AG20443 (cell line): ENCODE data around the gene UCHL5.

Source experiments
- DNase-seq: peaks from one replicate; pipeline ENCODE4 v3.0.0; 2012; ENCODE audit warnings: low spot score, mixed read lengths

UCHL5 gene

DNA sequence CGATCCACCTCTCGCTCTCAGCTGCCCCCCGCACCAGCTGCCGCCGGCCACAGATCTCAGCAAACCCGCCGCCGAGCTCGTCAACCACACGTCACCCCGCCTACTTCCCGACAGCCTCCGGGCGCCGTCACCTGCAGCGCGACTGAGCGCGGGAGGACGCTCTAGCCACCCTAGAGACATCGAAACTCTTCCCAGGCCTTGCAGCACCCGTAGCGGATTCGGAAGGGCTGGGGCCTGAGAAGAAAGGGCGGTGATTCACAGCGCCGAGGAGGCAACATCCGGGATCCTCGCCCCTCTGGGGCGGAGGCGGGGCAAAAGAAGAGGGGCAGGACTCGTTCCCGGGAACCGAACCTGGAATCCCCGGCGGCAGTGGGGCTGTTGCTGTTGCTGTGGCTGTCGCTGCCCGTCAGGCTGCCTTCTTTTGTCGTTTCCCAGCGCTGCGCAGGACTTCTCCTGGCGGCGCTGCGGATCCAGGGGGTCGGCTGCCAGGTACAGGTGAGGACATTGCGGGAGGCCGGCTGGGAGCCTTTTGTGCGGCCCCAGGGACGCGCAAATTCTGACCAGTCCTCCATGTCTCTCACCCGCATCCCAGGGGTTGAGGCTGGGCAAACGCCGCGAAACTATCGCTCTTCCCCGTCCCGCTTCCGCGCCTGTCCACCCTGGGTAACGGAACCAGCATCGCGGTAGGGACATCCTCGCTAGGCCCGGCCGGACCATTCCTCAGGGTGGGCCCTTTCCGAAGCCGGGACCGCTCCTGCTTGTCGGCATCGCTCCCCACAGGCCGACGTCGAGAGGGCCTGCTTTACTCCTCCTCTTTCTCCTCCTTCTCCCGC lies at the start of gene UCHL5, which contains the start of gene RO60:
Gene UCHL5, minus strand, starts transcription at position 79 of the 833 bp plus-strand sequence. CDS start 100 bp downstream, outside the sequence.
Gene RO60, plus strand, starts transcription at position 331 of the 833 bp plus-strand sequence. CDS start 9,443 bp downstream, outside the sequence.
- DNase-seq = peak; percentile 96

- DNase-seq = no peak
These were observed 49.3 kb upstream of the UCHL5 start for GRCh38 chr1:193108471-193108870.

- no peak for DNase-seq
These were observed 46.6 kb upstream of the UCHL5 start for GRCh38 chr1:193105821-193106177.

GRCh38 chr1:193104907-193105820 lies 46.0 kb upstream of the UCHL5 start, which contains the start of gene GLRX2:
Gene GLRX2, minus strand, starts transcription at chr1:193105414. Its CDS starts 32 bp downstream, at chr1:193105382.
- peak; percentile 98 for DNase-seq

DNA sequence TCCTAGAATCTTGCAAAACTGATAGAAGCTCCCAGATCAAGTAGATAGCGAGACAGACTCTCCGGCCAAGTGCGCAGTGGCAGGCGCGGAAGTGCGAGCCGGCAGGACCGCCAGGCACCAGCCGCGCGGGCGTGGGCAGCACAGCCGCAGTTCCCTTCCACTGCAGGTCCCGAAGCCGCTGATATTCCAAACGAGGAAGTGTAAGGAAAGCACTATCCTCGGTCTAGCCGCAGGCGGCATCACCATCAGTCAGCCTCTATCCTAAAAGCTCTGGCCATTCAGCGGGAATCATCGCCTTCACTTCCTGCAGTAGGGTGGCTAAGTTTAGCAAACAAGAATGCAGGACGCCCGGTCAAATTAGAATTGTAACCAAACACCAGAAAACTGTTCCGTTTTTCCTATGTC lies 45.3 kb upstream of the UCHL5 start:
- DNase-seq = peak; percentile 67

DNA sequence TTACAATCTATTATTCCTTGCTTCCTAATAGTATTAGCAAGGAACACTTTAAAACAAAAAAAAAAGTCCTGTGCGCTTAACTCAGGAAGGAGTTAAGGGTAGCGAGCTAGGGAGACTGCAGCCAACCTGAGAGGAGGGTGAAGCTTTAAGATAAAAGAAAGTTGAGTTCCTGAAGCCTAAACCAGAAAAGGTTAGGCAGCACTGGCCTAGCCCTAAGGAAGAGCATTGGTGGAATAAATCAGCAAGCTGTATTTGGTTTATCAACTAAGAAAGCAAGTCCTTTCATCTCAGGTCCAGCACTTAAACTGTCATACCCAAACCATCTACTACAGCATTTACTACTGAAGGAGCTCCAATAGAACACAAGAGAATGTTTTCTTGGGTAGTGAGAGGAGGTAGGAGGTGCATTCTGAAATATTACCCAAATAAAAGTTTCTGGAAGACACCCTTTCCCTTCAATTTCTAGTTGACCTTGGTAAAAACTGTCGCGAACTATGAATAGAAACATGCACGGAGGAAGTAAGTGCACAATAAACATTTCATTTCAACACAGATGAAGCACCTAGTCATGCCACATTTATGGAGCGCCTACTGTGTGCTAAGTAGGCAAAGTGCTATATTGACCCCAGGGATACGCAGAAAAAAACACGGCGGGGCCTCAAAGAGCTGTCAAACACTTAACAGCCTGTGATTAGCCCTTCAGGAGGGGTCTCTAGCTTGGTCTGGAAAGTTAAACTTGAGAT lies 44.8 kb upstream of the UCHL5 start:
- DNase-seq = peak; percentile 7

DNA sequence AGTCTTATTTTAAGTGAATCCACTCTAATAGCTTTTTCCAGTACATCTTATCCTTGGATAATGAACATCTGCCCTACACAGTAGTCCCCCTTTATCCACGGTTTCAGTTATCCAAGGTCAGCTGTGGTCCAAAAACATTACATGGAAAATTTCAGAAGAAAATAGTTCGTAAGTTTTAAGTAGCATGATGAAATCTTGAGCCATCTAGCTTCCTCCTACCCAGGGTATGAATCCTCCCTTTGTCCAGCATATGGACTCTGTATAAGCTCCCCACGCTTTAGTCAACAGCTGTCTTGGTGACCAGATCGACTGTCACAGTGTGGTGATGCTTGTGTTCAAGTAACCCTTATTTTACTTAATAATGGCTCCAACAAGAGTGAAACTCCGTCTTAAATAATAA lies 43.5 kb upstream of the UCHL5 start:
- DNase-seq = no peak

GRCh38 chr1:193094112-193094511 lies 35.0 kb upstream of the UCHL5 start:
- no peak for DNase-seq

GRCh38 chr1:193090865-193091264 lies 31.7 kb upstream of the UCHL5 start:
- DNase-seq = no peak

- no peak for DNase-seq
These were observed 28.7 kb upstream of the UCHL5 start for GRCh38 chr1:193087893-193088292.

- no peak for DNase-seq
These were observed 27.2 kb upstream of the UCHL5 start for GRCh38 chr1:193086342-193086741.

DNA sequence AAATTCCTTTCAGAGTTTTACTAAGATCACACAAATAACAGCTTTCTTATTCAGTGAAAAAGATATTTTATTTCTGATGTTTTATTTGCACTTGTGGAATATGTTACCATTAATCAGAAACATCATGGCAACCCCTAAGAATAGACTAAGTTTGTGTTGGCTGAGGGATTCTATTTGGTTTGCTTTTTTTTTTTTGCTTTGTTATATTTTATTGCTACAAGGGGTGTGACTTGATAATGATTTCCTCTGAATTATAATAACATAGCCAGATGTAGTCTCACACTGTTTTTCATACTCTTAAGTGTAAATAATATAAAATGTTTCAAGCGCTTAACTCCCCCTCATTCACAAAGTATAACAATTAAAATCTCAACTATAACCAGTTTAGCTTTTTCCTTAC lies 26.1 kb upstream of the UCHL5 start:
- no peak for DNase-seq

DNA sequence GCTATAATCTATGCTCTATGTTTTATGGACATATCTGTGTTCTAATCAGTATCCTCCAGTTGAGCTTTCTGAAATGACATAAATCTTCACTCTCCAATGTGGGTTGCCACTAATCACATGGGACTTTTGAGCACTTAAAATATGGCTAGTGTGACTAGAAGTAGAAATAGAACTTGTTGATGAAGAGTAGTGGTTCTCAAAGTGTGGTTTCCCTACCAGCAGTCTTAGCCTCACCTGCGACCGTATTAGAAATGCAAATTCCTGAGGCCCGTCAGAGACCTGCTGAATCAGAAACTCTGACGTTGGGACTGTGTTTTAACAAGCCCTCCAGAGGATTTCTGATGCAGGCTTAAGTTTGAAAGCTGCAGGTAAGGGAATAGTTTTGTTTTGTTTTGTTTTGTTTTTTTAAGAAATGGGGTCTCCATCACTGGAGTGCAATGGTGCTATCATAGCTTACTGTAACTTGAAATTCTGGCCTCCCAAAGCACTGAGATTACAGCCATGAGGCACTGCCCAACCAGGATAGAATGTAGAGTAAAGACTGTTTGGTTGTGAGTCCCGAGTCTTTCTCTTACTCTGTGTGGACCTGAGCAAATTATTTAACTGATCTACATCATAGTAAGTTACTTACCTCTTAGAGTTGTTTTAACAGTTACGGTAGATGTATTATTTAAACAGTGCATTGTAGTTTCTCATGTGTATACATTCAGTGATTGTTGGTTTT lies 24.4 kb upstream of the UCHL5 start:
- DNase-seq = no peak

DNA sequence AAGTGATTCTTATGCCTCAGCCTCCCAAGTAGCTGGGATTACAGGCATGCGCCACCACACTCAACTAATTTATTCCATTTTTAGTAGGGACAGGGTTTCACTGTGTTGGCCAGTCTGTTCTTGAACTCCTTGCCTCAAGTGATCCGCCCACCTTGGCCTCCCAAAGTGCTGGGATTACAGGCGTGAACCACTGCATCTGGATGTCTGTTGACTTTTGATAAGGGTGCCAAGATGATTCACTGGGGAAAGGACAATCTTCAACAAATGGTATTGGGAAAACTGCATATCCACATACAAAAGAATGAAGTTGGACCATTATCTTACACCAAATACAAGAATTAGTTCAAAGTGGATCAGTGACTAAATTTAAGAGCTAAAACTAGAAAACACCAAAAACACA lies 20.0 kb upstream of the UCHL5 start:
- DNase-seq = no peak

GRCh38 chr1:193077991-193078390 lies 18.8 kb upstream of the UCHL5 start:
- DNase-seq = no peak

DNA sequence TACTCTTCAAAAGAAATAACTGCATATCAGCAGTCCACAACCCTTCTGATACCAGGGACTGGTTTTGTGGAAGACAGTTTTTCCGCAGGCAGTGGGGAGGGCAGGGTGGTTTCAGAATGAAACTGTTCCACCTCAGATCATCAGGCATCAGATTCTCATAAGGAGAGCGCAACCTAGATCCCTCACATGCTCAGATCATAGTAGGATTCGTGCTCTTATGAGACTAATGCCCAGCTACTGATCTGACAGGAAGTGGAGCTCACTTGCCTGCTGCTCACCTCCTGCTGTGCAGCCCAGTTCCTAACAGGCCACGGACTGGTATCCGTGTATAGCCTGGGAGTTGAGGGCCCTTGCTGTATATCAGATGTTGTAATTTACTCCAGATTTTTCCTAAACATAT lies 11.8 kb upstream of the UCHL5 start:
- DNase-seq = no peak

- DNase-seq = no peak
These were observed 11.2 kb upstream of the UCHL5 start for GRCh38 chr1:193070386-193070753.

DNA sequence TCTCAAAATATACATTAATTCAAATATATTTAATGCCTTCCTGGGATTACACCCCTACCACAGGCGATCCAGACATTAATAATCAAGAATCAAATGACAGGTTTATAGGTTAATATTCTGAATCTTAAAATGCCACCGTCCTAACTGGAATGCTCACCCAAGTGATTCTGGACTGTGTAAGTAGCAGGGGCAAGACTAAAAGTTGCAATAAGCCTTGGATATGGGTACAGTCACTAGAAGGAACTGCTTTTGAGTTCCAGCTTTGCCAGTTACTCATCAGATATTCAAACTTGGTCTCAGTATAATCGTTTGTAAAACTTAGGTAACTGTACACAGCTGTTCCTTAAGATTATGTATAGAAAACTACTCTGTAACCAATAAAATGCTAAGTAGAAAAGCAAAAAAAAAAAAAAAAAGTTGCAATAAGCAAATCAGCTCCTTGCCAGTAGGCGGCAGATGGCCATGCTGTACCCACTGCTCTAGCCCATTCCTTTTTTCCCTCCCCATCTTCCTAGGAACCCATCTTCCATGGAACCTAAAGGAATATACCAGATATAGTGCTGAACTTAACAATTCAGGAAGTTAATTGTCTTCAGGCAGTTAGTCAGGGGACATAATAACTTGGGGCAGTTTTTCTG lies 10.7 kb upstream of the UCHL5 start:
- peak; percentile 14 for DNase-seq

DNA sequence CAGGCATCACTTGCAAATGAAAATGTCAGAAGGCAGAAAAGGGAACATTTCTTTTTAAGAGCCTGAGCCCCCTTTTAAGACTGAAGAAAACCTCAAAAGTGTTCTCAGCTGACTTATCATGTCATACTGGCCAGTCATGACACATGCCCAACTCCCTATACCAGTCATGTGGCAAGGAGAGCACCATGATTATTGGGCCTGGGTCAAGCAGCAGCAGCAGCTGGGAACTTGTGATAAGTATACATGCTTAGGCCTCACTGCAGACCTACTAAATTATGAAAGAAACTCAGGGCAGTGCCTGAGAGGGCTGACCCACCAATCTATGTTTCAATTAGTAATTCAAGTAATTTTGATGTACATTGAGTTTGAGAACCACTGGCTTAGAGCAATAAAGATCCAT lies 8.9 kb upstream of the UCHL5 start:
- DNase-seq = no peak

DNA sequence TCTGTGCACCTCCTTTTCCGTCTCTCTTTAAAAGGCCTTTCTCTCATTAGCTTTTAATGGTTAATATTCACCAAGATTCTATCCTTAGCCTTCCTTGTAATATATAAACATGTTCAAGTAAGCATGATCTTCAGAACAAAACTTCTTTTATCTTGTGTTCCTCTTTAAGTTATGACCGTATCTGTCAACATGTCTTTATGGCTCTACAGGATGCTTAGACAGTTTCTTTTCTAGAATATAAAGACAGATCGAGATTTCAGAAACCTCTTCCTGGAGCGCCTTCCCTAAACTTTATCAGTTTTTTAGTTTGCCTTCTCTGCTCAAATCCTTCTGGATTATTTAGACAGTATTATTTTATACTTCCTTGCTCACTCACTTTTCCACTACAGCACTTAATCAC lies 7.4 kb upstream of the UCHL5 start:
- DNase-seq = no peak

GRCh38 chr1:193065954-193066353 lies 6.8 kb upstream of the UCHL5 start:
- no peak for DNase-seq
